ENCODE measurements around the gene LYZL2. TPM values are rescaled to one million over a fixed set of nuclear protein-coding genes. Genes with fewer than 3 reads are reported as not detected.
A peak's percentile ranks its signal among the peaks of the same experiment; 100 is the strongest.
"Not testable (repeated sequence)": the region's sequence is repeated elsewhere in the genome, so short reads cannot be mapped to it uniquely, and the experiment has no call there.

Gene LYZL2
- total RNA-seq, 1 donor from 2014 or later, result not detected

GRCh38 chr10:30642856-30643255 lies 13.3 kb upstream of the LYZL2 start:
- not testable (repeated sequence) for DNase-seq (ENCODE audit: low spot score in 2 of 2); FAIRE-seq

DNA sequence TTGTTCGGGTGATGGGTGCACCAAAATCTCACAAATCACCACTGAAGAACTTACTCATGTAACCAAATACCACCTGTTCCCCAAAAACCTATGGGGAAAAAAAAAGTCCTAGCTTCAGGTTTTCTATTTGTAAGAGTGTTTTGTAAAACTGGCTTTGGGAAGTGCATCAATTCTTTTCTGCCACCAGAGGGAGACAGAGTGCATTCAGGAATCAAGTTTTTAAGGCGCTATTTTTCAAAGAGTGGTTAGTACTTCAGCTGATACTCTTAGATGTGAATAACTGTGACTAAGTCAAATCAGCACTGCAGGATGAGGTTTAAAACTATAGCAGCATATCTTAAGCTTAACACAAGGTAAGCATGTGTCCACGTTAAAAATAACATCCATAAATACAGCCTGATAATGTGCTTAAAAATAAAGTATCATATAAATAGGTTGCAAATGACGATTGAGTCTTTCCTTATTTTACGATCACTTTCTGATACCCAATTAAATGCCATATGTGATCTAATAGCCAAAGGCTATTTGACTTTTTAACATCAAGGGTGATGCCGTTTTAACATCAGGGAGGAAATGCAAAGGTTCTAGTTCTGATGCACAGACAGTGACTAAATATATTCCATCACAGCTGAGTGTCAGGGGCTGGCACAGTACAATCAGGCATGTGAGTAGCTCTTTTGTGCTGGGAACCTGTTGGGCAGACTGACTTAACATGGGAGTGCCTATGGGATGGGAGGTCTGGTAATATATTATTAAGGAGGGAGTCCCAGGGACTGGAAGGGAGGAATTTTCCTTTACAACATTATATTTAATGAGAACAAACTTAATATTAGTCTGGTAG lies 10.6 kb upstream of the LYZL2 start:
- FAIRE-seq (no peak), DNase-seq (ENCODE audit: low spot score in 2 of 2) (peak in 1 of 2 donors; percentile 29)

DNA sequence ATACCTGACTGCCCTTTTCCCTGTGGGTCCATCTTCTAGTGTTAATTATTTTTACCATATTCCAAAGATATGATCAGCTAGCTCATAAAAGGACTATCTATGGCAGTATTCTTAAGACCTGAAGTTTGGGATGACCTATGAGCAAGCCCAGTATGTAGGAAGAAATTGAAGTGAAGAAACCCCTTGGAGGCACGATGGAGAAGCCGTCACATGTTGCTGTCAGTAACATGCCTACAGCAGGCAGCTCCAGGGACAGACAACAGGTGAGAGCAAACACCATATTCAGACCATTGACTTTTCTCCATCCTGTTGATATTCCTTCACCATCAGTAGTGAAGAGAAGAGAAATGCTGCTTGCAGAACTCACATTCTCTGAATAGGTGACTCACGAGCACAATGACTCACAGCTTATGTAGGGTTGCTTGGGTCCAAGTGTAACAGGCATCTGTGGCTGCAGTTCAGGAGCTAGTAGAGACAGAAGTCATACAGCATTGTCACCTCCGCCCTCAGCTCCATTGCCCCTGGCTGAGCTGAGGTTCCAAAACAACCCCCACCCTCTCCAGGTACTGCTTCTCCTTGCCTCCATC lies 8.4 kb upstream of the LYZL2 start:
- no peak for FAIRE-seq
- DNase-seq (ENCODE audit: low spot score in 2 of 2), result no peak

GRCh38 chr10:30631188-30631587 lies 1.6 kb upstream of the LYZL2 start:
- no peak for FAIRE-seq
- DNase-seq (ENCODE audit: low spot score in 2 of 2), result no peak

GRCh38 chr10:30630571-30630970 lies 1.0 kb upstream of the LYZL2 start:
- no peak for FAIRE-seq
- no peak for DNase-seq (ENCODE audit: low spot score in 2 of 2)

DNA sequence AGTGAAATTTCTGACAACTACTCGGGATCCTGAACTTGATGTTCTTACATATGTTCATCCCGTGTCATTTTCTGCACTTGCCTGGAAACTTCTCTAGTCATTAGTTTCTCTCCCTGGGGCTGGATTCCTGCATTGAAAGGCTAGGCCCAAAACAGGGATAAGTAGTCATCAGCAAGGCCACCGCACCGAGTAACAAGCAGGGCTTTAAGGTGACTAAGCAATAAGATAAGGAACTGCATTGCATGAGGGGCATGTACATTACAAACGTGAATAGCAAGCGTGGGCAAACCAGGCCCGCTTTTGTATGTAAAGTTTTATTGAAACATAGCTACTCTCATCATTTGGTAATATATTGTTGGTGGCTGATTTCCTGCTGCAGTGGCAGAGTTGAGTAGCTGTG lies 977 bp downstream of the LYZL2 start:
- FAIRE-seq; DNase-seq (ENCODE audit: low spot score in 2 of 2): not testable (repeated sequence)

DNA sequence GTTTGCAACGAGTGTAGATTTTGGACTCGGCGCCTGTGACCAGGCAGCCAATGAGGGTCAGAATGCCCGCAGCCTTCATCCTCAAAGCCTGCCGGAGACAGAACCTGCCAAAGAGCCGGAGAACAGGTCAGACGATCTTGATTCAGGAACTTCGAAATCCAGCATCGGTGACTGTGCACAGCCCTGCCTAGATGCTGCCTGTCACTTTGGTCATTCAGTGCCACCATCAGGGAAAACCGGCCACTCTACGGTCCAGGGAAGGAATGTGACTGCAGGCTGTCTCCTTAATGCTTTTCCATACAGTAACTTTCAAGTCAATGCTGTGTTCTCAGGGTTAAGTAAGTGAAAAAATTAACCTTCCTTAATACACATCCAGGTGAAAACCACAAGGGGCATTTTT lies 2.7 kb downstream of the LYZL2 start:
- not testable (repeated sequence) for FAIRE-seq; DNase-seq (ENCODE audit: low spot score in 2 of 2)

DNA sequence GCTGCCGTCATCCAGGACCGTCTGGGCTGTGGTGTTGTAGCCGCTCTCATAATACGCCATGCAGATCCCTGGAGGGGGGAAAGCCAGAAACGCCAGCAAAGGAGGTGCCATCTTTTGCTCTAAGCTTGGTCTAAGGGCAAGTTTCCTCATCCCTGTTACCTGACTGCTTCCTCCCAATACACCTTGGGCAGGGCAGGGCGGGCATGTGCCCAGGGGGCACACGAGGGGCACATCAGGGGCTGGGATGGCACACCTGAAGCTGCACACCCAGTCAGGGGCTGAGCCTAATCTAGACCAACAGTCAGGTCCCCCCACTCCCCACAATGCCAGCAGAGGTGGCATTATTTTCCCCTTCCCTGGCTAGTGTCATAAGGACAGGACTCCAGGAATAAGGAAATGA lies 3.4 kb downstream of the LYZL2 start:
- FAIRE-seq; DNase-seq (ENCODE audit: low spot score in 2 of 2): not testable (repeated sequence)

DNA sequence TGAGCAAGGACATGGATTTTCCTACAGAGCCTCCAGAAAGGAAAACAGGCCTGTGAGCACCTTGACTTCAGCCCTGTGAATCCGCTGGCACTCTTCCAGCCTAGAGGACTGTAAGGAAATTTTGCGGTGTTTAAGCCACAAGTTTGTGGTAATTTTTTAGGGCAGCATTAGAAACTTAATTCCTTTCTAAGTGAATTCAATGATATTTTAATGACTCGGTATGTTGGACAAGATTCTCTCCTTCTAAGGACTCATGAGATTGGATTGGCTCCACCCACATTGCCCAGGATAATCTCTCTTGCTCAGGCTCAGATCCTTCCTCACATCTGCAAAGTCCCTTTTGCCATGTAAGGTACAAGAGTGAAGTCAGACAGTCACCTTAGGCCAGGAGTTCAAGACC lies 4.5 kb downstream of the LYZL2 start:
- no peak for FAIRE-seq
- DNase-seq (ENCODE audit: low spot score in 2 of 2), result no peak

DNA sequence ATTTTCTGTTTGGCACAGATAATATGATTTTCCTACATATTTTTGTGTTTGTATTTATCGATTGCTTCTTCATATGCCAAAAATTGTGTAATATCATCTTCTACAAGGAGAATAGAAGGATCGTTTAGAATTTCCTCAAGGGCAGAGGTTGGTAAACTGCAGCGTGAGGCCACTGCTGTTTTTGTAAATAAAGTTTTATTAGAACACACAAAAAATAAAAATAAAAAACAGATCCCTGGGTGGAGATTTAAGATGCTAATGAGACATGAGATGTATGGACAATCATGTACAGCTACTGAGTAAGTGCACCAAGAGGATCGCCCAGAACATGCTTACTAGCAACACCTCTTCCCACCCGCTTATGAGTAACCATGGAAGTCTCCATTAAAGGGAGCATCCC lies 9.6 kb downstream of the LYZL2 start:
- DNase-seq (ENCODE audit: low spot score in 2 of 2) (no peak), FAIRE-seq (no peak)

GRCh38 chr10:30617070-30617469 lies 12.5 kb downstream of the LYZL2 start:
- DNase-seq (ENCODE audit: low spot score in 2 of 2), result no peak
- FAIRE-seq, result no peak

DNA sequence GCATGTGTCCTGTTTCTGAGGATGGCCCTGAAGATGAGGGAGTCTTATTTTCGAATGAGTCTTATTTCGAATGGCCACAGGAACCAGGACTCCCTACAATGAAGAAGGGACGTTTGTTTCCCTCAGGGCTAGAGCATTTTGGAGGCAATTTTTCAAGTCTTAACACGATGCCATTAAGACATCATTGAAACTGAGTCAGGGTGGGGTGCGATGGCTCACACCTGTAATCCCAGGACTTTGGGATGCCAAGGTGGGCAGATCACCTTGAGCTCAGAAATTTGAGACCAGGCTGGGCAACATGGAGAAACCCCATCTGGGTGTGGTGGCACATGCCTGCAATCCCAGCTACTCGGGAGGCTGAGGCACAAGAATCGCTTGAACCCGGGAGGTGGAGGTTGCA lies 18.5 kb downstream of the LYZL2 start:
- DNase-seq (ENCODE audit: low spot score in 2 of 2); FAIRE-seq: not testable (repeated sequence)

DNA sequence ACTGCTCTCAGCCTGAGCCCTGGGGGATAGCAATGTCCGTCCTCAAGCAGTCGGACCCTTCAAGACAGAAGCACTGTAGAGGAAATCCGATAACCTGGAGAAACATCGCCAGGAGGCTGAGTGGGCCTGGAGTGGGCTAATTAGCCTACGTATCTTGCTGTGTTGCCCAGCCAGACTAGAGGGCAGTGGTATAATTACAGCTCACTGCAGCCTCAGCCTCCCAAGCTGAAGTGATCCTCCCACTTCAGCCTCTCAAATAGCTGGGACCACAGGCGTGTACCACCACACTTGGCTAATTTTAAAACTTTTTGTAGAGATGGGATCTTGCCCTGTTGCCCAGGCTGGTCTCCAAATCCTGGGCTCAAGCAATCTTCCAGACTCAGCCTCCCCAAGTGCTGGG lies 21.7 kb downstream of the LYZL2 start:
- no peak for DNase-seq (ENCODE audit: low spot score in 2 of 2)
- no peak for FAIRE-seq

- no peak for DNase-seq (ENCODE audit: low spot score in 2 of 2)
- FAIRE-seq, result no peak
Measured at GRCh38 chr10:30606313-30606712, 23.2 kb downstream of the LYZL2 start.

DNA sequence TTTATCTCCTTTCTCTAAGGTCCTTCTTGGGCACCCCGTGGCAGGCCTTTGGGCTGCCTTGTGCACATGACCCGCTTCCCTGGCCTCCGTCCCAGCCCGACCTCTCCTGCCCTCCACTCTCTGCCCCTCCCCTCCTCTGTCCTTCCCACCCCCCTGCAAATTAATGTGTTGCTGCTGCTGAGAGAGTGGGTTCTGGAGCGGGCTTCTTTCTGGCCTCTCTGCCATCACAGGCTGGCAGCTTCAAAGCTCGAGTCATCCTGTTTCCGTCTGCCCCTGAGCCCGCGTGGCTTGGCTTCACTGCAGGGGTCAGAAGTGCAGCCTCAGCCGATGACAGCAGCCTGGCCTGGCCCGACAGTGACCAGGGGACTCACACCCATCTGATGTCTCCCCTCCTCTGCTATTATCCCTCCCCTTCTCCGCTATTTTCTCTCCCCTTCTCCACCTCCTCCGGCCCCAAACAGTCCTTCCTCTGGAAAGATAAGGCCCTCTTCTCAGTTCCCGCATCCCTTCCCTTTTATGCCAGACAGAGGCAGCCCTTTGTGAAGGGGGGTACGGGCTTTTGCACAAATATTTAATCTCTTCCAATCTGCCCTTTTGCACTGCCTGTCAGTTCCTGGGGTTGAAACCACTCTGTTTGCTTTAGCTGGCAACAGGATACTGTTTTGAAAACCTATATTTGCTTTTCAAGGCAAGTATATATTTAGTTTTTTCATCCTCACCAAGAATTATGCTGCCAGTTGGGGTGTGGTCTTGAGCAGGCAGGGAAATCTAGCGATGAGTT lies 24.0 kb downstream of the LYZL2 start:
- DNase-seq (ENCODE audit: low spot score in 2 of 2); FAIRE-seq: not testable (repeated sequence)

DNA sequence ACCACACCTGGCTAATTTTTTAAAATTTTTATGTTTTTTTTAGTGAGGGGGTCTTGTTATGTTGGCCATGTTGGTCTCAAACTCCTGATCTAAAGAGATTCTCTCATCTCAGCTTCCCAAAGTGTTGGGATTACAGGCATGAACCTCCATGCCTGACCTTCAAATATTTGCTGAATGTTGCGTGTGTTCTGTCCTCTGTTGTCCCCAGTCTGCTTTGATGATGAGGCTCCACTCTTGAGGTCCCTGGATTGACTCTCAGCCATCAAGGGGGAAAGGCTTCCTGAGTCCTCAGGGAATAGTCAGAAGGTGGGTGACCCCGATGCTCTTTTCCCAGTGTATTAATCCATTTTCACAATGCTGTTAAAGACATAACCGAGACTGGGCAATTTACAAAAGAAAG lies 26.0 kb downstream of the LYZL2 start:
- DNase-seq (ENCODE audit: low spot score in 2 of 2) (no peak), FAIRE-seq (no peak)

DNA sequence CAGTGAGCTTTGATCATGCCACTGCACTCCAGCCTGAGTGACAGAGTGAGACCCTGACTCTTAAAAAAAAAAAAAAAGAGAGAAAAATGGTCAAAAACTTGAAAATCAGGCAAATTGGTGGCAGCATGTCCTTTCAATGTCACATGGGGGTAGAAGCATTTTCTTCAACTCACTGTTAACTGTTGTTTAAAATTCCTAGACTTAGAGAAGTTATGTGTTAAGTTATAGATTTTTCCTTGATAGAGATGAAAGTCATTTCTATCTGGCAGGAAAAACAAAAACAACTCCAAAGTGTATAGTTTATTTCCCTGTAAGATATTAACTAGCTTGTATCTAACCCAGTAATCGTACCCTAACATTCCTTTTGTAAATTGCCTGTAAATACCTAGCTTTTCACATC lies 26.8 kb downstream of the LYZL2 start:
- FAIRE-seq, result no peak
- DNase-seq (ENCODE audit: low spot score in 2 of 2), result no peak

DNA sequence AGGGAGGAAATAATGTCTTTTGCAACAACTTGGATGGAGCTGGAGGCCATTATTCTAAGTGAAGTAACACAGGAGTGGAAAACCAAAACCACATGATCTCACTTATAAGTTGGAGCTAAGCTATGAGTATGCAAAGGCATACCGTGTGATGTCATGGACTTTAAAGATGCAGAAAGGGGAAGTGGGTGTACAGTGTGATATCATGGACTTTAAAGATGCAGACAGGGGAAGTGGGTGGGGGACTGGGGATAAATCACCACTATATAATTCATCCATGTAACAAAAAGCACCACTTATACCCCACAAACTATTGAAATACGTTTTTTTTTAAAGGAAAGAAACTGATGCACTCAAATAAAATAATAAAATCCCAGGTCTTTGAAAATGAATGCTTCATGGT lies 29.5 kb downstream of the LYZL2 start:
- FAIRE-seq, result no peak
- DNase-seq (ENCODE audit: low spot score in 2 of 2), result no peak

DNA sequence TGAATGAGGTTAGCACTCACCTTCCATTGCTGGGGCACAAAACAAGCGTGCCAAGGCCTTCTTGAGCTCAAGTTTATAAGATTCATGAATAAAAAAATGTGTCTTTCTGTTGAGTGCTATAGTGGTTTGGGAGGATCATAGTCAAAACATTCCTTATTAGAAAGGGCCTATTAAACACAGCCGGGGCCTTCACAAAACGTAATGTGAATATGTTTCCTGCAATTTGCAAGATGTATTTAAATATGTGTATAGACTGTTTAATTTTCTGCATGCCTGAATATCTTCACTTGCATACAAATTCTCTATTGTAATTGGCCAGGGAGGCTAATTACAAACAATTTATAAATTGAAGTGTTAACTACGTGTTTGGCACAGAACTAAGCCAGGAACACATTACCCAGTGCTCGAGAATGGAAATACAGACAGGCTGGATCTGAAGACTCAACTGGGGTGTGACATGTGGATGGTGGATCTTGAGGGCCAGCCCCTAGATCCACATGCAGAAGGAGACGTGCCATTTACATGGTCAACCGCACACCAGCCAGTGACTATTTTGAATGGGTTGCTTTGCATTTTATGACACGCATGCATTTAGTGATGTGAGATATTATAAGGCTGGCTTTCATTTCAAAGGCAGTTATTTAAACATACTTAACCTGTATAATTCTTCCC lies 31.3 kb downstream of the LYZL2 start:
- FAIRE-seq (no peak), DNase-seq (ENCODE audit: low spot score in 2 of 2) (no peak)

DNA sequence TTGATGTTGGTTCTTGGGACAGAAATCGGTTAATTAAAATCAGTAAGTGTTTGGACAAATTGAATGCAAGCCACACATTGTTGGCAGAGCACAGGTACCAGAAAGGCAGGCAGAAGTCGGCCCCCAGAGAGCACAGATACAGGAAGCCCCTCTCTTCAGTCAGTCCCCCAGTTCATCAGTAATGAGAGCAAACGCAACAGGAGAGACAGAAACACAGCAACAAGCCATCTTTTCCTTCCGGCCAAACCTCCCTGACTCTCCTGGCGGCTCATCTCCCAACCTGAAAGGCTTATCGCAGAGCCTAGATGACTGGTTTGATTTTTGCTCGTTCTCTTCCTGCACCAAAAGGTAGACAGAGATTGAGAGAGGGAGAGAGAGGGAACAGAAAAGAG lies 32.1 kb downstream of the LYZL2 start:
- FAIRE-seq; DNase-seq (ENCODE audit: low spot score in 2 of 2): not testable (repeated sequence)
